Esophagus squamous epithelium (tissue), 5 donors: ENCODE measurements around the gene KCNK6. TPM values are rescaled to one million over a fixed set of nuclear protein-coding genes. Genes with fewer than 3 reads are reported as not detected.

Experiments
- DNase-seq: peaks from one replicate; lab custom pipeline; 2025; lab: John Stamatoyannopoulos, UW
- H3K27ac ChIP-seq, 4 donors: fragments of 200-600 bp; sonication (generic); one replicate each; pipeline ENCODE4 v1.5.1; 2016 to 2019; ENCODE audit warnings: mild to moderate bottlenecking in 1 of 4
- H3K27me3 ChIP-seq, 4 donors: fragments of 200-600 bp; sonication (generic); 1 replicate in 3 of 4; 2 replicates in 1 of 4; pipeline versions ENCODE4 v1.5.1 to v1.6.0; 2017 to 2021; ENCODE audit warnings: antibody characterized with exemption in 1 of 4
- H3K36me3 ChIP-seq, 3 donors: fragments of 200-600 bp; sonication (generic); one replicate each; pipeline ENCODE4 v1.5.1; 2016 to 2019
- H3K4me1 ChIP-seq, 3 donors: fragments of 200-600 bp; sonication (generic); one replicate each; pipeline ENCODE4 v1.5.1; 2017 to 2019
- H3K4me3 ChIP-seq, 4 donors: fragments of 200-600 bp; sonication (generic); 1 replicate in 3 of 4; 2 replicates in 1 of 4; pipeline ENCODE4 v1.5.1; 2016 to 2019; ENCODE audit warnings: mild to moderate bottlenecking in 2 of 4, moderate library complexity in 1 of 4
- H3K9me3 ChIP-seq, 3 donors: fragments of 200-600 bp; sonication (generic); one replicate each; pipeline ENCODE4 v1.5.1; 2016 to 2019
- POLR2A ChIP-seq, 4 donors: fragments of 450-650 bp; IDR thresholded peaks; one replicate each; pipeline ENCODE4 v1.6.1; 2017; ENCODE audit warnings: antibody characterized with exemption in 4 of 4, mild to moderate bottlenecking in 4 of 4, moderate library complexity in 3 of 4
- WGBS, 2 donors: methylation state at CpG; one replicate each; pipeline ENCODE4 v1.1.5; 2018; 5-methylcytosine and 5-hydroxymethylcytosine counted together
- intact Hi-C: fragments of 100-400 bp; cut with DNase I; formaldehyde crosslinking; loops from one replicate; pipeline ENCODE4 v1.15.0; 2022
- total RNA-seq, 4 donors: library from RNA; depleted of rRNA; stranded (reverse); fragments of >200 nt; gene quantifications; one replicate each; pipeline ENCODE4 v1.1.0, GENCODE V29; 2016
- TF ChIP-seq, protein P1 (sequence below), 6 experiments: fragments of 450-650 bp in 4 of 6; fragments of 200-600 bp in 2 of 6; sonication (generic) in 2 of 6; IDR thresholded peaks; one replicate each; pipeline ENCODE4 v1.5.1; 2016 to 2019; ENCODE audit warnings: antibody characterized with exemption in 6 of 6, mild to moderate bottlenecking in 4 of 6, moderate library complexity in 4 of 6
- donor health status: DM: yes; HTN: yes; CAD: no.

The KCNK6 gene
- total RNA-seq, 4 donors from 2014 or later, result 13.7 to 27.0 (median 21.6) TPM

DNA sequence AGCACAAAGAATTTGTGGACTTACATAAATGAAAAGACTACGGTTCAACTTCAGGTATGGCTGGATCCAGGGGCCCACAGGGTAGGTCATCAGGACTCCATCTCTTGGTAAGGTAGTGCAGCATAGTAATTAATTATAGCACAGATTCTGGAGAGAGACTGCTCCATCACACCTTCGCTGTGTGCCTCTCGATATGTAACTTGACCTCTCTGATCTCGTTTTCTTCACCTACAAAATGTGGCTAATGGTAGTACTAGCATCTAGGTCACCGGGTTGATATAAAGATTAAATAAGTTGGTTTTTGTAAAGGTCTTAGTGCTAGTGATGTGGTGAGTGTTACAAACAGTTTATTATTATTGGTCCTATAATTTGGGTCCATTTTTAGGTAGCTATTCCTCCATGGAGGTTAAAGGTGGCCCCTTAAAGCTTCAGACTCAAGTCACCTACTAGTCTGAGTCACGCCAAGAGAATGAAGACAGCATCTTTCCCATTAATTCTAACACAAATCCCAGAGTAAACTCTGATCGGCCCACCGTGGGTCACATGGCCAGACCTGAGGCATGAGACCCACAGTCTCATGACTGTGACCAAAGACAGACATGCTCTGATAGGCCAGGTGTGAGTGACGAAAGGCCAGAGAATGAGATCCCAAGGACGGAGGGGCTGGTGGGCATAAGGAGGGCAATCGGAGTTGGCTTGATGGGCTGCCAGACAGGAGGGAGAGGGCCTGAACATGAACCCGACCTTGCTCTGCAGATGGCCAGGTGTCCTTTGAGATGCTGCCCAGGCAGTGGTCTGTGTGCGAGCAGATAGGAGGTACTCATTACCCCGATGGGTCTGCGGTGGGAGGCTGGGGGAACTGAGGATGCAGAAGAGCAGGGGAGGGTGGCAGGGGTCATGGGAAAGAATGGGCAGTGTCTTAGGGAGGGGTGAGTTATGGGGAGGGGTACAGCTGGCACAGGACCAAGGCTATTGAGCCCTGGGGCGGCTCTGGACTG, 36.4 kb downstream of the KCNK6 start:
- no peak for DNase-seq
- H3K4me1 ChIP-seq, result peaks cover 0 to under 1% (median 0%) of the 10 kb centered on the region in 3 donors
- no peak overlapping the region for H3K4me3 ChIP-seq
- TF ChIP-seq, protein P1, sequence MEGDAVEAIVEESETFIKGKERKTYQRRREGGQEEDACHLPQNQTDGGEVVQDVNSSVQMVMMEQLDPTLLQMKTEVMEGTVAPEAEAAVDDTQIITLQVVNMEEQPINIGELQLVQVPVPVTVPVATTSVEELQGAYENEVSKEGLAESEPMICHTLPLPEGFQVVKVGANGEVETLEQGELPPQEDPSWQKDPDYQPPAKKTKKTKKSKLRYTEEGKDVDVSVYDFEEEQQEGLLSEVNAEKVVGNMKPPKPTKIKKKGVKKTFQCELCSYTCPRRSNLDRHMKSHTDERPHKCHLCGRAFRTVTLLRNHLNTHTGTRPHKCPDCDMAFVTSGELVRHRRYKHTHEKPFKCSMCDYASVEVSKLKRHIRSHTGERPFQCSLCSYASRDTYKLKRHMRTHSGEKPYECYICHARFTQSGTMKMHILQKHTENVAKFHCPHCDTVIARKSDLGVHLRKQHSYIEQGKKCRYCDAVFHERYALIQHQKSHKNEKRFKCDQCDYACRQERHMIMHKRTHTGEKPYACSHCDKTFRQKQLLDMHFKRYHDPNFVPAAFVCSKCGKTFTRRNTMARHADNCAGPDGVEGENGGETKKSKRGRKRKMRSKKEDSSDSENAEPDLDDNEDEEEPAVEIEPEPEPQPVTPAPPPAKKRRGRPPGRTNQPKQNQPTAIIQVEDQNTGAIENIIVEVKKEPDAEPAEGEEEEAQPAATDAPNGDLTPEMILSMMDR (IDR thresholded peaks at IDR 0.05), result no peak
- no peak for TF ChIP-seq POLR2A (IDR thresholded peaks at IDR 0.05)
- H3K9me3 ChIP-seq, result no peaks in the 10 kb centered on the region
- 62 to 66% methylated on average over 16 of the region's 16 CpGs for WGBS, 2 donors
- H3K27ac ChIP-seq, result no peak overlapping the region
- peaks cover 0 to 87% (median 0%) of the 10 kb centered on the region in 4 donors for H3K27me3 ChIP-seq
- no peaks in the 10 kb centered on the region for H3K36me3 ChIP-seq
- intact Hi-C loops, result no loop called here

GRCh38 chr19:38358071-38358470, 38.4 kb downstream of the KCNK6 start:
- Histone ChIP-seq H3K4me3 (no peak overlapping the region), H3K27ac (no peak overlapping the region), H3K9me3 (no peaks in the 10 kb centered on the region), H3K36me3 (no peaks in the 10 kb centered on the region), H3K27me3 (peaks cover 0 to 82% (median 0%) of the 10 kb centered on the region in 4 donors), H3K4me1 (peaks cover 3 to 21% (median 13%) of the 10 kb centered on the region in 3 donors)
- no peak for DNase-seq
- 28 to 42% methylated on average over 2 to 5 of the region's 5 CpGs for WGBS, 2 donors
- TF ChIP-seq, protein P1 (IDR thresholded peaks at IDR 0.05), result no peak
- TF ChIP-seq POLR2A (IDR thresholded peaks at IDR 0.05), result no peak
- intact Hi-C loops, result no loop called here

GRCh38 chr19:38359242-38360021, 39.8 kb downstream of the KCNK6 start:
- Histone ChIP-seq H3K4me3 (no peak overlapping the region), H3K27ac (no peak overlapping the region), H3K36me3 (no peaks in the 10 kb centered on the region), H3K4me1 (peaks cover 3 to 22% (median 13%) of the 10 kb centered on the region in 3 donors), H3K27me3 (peaks cover 0 to 73% (median 0%) of the 10 kb centered on the region in 4 donors), H3K9me3 (no peaks in the 10 kb centered on the region)
- WGBS, 2 donors, result 56 to 100% methylated on average over 1 to 7 of the region's 18 CpGs
- no peak for TF ChIP-seq POLR2A (IDR thresholded peaks at IDR 0.05)
- TF ChIP-seq, protein P1 (IDR thresholded peaks at IDR 0.05), result no peak
- DNase-seq, result no peak
- intact Hi-C loops, result no loop called here

GRCh38 chr19:38360351-38360750, 40.7 kb downstream of the KCNK6 start:
- no peaks in the 10 kb centered on the region for H3K36me3 ChIP-seq
- no peak overlapping the region for H3K27ac ChIP-seq
- intact Hi-C loops, result no loop called here
- H3K9me3 ChIP-seq, result no peaks in the 10 kb centered on the region
- no peak for DNase-seq
- peaks cover 3 to 22% (median 13%) of the 10 kb centered on the region in 3 donors for H3K4me1 ChIP-seq
- WGBS, 2 donors, result 58 to 68% methylated on average over 4 to 7 of the region's 9 CpGs
- no peak for TF ChIP-seq POLR2A (IDR thresholded peaks at IDR 0.05)
- TF ChIP-seq, protein P1 (IDR thresholded peaks at IDR 0.05), result no peak
- no peak overlapping the region for H3K4me3 ChIP-seq
- H3K27me3 ChIP-seq, result peaks cover 0 to 64% (median 0%) of the 10 kb centered on the region in 4 donors
